NCI-H146 treated with DMSO at 0.1 percent for 48 hours (cell line): ENCODE measurements around the gene CBL.

ENCODE experiments used
- DNase-seq: peaks from one replicate; lab custom pipeline; 2025; ENCODE audit not compliant: unreplicated experiment; lab: John Stamatoyannopoulos, UW

Gene CBL

DNA sequence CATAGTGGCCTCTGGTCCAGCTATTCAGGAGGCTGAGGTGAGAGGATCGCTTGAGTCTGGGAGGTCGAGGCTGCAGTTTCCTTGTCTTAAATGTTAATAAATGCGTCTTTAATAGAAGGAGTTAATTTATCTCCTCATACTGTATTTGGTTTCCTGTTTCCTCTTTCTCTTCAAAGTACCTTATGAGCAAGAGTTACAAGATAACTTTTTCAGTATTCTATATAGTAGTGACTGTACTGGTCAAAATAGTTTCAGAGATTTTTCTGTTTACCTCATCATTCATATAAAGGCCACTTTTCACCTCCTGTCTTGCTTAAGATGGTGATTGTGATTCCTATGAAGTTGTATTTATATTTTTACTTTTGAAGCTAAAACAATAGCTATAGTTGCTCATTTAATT, 59.9 kb downstream of the CBL start:
- no peak for DNase-seq

DNA sequence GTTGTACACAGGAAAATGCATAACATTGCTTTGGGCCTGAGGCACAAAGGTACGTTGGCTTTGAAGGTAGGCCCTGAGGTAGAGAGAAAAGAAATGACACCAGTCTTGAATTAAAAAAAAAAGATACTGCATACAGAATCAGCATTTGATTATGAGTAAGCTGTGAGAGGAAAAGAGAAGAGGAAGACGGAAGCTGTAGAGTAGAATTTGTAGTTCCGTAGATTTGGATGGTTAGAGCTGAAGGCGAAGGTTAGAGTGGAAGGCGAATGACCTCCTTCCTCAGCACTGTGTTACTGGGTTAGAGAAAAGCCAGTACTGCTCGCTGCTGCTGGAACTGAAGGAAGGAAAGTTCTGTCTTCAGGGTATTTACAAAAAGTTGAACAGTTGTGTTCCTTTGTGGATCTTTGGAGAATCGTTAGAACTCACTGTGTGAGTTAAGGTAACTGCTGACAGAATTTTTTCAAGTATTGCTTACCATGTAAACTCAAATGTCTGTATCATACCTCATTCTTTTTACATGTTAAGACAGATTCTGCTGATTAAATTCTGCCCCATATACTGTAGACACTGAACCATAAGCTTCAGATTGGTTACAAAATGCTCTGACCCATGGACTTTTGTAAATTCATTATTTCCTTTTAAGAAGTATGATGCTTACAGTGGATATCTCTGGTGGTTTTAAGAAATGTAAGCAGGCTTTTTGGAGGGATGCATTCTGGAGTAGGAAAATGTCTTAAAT, 60.5 kb downstream of the CBL start:
- no peak for DNase-seq

DNA sequence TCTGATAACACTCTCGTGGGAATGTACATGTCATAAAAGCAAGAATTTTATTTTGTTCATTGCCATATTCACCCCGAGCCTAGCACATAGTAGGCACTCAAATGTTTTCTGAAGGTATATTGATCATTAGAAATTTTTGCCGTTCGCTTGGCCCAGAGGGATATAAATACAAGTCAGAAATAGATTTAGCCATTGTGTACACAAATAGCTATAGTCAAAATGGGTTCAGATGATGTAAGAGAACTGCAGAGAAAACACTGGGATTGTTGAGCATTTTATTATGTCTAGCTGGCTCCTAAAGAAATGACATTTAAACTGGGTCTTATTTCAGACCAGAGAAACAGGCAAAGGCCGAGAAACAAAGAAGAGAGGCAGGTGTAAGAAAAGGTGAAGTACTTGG, 61.5 kb downstream of the CBL start:
- DNase-seq: no peak

DNA sequence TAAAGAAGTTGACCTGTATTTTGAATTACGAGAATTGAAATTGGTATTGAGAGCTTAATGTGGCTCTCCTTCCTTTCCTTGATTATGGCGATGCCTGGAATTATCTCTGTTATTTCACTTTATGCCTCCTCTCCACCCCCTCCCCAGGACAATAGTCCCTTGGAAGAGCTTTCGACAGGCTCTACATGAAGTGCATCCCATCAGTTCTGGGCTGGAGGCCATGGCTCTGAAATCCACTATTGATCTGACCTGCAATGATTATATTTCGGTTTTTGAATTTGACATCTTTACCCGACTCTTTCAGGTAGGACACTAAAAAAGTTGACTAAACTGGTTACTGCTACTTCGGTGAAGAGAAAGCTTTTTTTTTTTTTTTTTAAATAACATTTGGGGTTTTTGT, 67.6 kb downstream of the CBL start:
- no peak for DNase-seq

DNA sequence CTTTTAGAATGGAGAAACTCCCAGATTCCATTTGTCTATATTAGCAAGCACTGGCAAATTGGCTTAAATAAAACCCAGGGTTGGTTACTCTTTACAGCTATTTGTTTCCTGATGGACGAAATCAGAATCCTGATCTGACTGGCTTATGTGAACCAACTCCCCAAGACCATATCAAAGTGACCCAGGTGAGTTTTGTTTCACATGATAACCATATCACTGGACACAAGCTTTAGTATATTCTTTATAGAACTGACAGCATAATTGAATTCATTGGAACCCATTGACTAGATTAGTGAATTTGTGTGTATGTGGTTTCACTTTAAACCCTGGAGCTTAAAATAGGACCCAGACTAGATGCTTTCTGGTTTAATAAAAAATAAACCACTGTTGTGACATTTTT, 71.5 kb downstream of the CBL start:
- no peak for DNase-seq

DNA sequence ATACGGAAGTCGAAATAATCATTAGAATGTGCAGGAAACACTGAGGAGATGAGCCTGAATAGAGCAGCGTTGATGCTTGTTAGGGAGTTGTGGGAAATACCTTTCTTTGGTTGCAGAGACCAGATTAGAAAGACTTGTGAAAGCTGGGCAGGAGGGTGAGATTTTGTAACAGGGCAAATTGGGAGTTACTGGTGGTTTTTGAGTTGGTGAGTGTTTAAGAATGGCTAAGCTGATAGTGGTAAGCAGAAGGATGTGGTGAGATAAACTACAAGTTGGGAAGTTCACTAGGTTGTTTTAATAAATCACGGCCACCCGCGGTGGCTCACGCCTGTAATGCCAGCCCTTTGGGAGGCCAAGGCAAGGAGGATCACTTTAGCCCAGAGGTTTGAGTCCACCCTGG, 76.4 kb downstream of the CBL start:
- DNase-seq: no peak

DNA sequence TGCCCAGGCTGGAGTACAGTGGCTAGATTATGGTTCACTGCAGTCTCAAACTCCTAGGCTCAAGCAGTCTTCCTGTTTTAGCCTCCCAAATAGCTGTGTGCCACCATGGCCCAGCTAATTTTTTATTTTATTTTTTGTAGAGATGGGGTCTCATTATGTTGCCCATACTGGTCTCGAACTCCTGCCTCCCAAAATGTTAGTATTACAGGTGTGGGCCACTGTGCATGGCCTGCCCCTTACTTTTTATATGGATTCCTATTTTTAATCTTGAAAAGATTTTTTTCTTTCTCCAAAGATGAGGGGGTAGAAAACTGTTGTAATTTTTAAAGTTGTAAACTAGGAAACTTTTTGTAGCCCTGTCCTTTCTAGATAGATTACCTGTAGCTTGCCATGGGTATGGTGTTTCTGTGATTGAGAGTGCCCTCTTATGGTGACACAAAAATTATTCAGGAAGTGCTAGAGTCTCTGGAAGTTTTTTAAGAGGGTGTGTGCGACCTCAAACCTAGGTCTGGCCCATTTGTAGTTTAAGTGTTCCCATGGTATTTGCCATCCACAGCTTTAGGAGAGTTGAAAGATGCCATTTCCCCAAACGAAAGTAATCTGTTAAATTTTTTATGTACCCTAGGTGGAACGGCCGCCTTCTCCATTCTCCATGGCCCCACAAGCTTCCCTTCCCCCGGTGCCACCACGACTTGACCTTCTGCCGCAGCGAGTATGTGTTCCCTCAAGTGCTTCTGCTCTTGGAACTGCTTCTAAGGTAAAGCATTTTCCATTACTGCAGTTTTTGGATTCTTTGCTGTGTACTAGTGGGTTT, 78.4 kb downstream of the CBL start:
- no peak for DNase-seq

DNA sequence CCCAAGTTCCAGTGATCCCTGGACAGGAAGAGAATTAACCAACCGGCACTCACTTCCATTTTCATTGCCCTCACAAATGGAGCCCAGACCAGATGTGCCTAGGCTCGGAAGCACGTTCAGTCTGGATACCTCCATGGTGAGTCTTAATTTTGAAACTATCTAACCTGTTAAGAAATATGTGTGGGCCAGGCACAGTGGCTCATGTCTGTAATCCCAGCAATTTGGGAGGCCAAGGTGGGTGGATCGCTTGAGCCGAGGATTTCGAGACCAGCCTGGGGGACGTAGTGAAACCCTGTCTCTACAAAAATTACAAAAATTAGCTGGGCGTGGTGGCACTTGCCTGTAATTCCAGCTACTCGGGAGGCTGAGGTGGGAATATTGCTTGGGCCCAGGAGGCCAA, 79.3 kb downstream of the CBL start:
- DNase-seq: no peak

DNA sequence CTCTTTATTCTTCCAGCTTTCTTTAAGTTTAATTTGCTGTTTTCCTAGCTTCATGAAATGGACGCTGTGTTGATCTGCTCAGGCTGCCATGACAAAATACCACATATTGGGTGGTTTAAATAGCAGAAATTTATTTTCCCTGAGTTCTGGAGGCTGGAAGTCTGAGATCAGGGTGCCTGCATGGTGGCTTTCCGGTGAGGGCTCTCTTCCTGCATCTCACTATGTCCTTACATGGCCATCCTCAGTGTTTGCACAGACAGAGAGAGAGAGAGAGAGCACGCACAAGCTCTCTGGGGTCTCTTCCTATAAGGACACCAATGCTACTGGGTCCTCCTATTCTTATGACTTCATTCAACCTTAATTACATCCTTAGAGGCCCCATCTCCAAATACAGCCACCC, 82.1 kb downstream of the CBL start:
- no peak for DNase-seq

DNA sequence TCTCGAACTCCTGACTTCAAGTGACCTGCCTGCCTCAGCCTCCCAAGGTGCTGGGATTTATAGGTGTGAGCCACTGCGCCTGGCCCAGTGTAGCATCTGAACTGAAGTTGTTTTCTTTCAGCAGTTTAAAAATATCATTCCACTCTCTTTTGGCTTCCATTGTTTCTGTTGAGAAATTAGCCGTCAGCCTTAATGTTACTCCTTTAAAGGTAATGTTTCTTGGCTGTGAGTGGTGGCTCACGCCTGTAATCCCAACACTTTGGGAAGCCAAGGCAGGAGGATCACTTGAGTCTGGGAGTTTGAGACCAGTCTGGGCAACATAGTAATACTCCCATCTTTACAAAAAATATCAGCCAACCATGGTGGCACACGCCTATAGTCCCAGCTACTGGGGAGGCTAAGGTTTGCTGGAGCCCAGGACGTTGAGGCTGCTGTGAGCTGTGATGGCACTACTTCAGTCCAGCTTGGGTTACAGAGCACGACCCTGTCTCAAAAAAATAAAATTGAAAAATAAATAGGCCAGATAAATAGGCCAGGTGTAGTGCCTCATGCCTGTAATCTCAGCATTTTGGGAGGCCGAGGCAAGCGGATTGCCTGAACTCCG, 84.9 kb downstream of the CBL start:
- DNase-seq: no peak

DNA sequence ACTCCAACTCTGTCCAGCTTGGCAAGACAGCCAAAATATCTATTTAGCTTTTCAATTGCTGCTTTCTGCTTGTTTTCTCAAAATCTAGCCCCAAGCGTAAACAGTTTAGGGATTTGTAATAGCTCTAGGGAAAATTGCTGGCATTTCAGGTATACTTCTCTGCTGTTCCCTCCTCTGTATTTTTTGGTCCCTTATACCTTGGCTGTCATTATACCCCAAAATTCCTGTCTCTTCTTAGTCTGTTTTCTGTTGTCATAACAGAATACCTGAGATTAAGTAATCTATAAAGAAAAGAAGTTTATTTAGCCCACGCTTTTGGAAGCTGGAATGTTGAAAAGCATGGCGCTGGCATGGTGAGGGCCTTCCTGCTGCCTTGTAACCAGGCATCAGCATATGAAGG, 87.3 kb downstream of the CBL start:
- no peak for DNase-seq

DNA sequence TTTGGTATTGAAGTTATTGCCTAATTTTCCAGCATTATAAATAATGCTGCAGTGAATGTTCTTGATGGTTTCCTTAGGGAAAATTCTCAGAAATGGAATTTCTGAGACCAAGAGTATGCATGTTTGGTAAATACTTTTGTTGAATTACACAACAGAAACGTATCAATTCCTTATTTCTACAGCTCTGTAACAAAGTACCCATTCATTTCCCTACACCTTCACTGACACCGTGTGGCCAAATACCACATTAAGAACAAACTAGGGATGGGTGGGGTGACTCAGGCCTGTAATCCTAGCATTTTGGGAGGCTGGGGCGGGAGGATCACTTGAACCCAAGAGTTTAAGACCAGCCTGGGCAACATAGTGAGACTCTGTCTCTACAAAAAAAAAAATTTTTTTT, 89.0 kb downstream of the CBL start:
- DNase-seq: no peak

DNA sequence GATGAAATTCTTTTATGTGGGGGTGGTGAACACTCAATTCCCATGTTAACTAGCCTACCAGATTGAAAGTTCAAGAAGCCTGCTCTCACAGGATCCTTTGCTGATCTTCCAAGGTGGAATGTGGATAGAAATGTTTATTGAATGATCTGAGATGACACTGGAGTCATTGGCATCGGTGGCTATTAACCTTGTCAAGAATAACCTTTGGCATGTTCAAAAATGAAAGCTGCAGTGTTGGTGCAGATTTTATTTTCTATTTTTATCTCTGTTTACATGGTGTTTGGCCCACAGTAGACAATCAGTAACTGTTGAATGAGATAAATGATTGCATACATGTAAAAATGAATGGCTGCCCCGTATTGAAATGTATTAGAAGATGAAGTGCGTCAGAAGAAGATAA, 91.8 kb downstream of the CBL start:
- no peak for DNase-seq

DNA sequence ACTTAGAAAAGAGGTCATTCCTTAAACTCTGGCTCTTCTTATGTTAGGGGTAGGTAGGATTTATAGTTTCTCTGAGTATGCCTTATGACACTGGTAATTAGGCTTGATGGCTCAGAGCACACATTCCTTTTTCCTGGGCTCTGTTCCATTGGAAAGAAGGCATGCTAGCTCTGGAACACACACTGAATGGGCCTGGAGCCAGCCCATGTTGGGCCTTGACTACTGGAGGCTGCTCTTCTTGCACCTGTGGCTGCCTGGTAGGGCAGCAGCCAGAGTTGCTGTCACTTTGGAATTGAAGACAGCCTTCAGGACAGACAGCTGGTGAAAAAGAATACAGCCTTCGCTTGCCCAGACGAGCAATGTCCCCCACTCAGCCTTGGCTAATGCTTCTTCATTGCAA, 92.6 kb downstream of the CBL start:
- DNase-seq: no peak

DNA sequence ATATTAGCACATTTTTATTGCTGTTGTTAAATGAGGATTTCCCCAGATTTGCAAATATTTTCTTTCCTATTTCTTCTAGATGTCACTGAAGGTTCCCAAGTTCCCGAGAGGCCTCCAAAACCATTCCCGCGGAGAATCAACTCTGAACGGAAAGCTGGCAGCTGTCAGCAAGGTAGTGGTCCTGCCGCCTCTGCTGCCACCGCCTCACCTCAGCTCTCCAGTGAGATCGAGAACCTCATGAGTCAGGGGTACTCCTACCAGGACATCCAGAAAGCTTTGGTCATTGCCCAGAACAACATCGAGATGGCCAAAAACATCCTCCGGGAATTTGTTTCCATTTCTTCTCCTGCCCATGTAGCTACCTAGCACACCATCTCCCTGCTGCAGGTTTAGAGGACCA, 93.3 kb downstream of the CBL start:
- no peak for DNase-seq

DNA sequence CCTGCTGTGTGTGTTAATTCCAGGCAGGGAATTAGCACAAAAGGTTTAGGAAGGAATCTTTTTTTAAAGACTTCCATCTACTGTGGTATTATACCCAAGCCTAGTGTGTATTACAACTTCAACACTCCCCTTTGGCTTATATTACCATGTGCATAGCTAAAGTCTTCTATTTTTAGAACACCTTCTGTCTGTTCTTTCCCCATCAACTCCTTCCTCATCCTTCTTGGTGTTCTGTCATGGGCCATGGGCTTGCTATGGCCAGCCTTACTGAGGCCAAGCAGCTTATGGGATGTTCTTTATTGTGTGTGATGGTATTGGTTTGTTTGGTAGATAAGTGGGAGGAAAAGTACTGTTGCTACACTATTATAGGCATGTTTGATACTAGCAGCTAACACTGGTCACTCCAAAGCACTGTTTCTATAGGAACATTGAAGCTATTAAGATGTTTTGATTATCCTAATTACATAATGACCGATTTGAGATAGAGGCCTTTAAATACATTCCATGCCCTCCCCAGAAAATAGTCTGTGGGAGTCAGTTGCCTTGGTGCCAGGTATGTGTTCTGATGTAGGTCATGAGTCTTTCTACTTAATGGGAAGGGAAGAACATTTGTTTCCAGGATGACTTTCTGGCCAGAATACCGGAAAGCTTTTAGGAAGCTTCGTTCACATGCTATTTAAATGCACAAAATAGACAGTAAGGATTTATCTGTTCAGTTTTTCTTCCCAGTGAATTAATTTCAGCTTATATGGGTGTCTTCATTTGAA, 94.2 kb downstream of the CBL start:
- no peak for DNase-seq

DNA sequence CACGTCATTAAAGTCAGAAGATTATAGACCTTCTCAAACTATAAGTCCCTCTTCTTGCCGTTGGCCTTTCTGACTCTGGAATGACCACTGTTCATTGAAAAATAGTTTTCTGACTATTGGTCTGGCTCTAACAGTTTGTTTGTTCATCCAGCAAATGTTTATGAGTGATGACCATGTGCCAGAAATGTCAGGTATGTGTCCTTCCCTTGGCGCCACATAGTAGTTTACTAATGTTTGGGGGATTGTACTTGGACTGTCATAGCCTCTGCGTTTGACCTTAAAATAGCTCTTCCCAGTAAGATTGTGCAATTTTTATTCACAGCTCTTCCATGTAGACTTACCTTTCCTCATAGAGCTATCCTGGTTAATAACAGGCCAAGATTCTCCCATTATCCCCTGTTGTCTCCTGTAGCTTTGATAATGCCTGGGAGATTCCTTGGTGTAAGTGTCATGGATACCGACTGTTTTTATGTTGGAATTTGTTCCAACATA, 97.1 kb downstream of the CBL start:
- no peak for DNase-seq

DNA sequence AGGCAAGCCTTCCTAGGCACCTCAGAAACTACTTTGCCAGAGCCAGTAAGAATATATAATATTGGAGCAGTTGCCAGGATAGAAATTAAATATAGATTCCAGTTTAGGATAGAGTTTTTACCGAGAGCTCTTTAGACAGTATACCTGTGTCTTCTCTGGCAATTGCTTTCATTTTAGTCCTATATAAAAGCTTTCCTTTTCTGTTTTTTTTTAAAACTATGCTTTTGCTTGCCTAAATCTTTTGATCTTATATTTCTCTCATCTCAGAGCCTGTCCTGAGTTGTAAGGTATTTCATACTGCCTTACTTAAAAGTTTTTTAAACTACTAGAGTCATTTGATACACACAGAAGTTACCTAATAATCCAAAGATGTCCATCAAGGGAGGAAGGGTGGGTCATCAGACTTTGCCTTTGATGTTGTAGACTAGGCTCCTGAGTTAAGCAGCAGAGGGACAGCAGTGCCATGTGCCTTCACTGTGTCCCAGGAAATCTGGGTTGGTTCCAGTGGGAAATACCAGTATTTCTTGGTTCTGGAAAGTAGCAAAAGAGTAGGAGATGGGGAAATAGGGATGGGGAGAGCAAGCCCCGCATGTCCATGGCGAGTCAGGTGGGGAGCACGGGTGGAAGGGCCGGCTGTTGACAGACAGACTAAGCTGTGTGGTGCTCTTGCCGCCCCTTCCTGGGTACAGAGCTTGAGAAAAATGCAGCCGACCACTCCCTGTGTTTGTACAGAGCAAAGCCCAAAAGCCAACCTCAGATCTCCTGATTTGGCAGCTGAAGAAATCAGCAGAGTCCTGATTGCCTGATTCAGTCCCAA, 99.6 kb downstream of the CBL start:
- DNase-seq: no peak

DNA sequence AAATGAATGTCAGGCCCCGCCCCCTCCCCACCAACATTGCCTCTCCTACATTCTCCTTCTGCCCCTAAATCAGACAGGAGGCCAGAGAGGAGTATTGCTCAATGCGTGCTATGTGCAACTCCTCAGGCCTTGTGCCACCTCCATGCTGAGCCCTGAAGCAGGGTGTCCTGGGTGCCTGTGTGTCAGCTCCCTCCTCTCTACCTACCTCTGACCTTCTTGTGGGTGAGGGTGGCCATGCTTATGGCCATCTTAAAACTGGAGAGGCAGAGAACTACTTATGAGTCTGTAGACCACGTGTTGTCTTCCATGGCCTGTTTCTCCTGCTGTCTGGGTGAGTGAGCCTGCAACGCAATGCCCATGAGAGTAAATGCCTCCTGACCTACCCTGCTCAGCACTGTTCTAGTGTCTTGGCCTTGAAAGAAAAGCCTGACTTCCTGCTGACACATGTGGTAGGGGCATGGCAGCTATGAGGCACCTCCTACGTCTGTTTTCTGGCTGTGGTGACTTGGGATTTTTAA, 100.3 kb downstream of the CBL start:
- DNase-seq: no peak

DNA sequence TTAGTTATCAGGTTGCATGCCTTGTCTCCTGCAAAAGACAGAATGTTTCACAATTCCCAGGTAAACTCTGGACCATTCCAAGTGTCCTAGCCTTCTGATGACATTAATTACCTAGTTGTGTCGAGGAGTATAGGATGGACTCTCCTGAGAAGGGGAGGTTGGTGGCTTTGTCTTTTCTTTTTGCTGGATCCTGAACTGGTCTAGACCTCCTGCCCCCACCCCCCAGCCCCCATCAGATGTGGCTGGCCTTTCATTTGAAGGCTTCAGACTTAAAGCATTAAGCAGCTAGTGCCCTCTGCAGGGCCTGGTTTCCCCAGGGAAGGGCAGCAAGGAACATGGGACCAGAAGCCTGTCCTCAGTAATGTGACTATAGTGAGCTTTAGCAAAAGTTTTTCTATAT, 101.1 kb downstream of the CBL start:
- no peak for DNase-seq
